HepG2 (cell line): ENCODE results near the gene ZNF792. TPM values are rescaled to one million over a fixed set of nuclear protein-coding genes. Genes with fewer than 3 reads are reported as not detected.

Experiments used
- ADNP ChIP-seq: sonication (generic); formaldehyde crosslinking; IDR thresholded peaks from 2 replicates; pipeline ENCODE4 v1.4.0; 2020; ENCODE audit warnings: missing genetic modification reagents
- ATF7-NPFF ChIP-seq: sonication (generic); formaldehyde crosslinking; IDR thresholded peaks from 2 replicates; pipeline ENCODE4 v1.8.1; 2023; ENCODE audit warnings: mild to moderate bottlenecking, low read depth, missing genetic modification reagents, moderate library complexity
- EHMT2 ChIP-seq: fragments of 200-600 bp; sonication (generic); IDR thresholded peaks from 2 replicates; pipeline ENCODE4 v1.7.0; 2017; ENCODE audit warnings: antibody characterized with exemption, low read depth, low read length, borderline replicate concordance
- FOXC1 ChIP-seq: sonication (generic); formaldehyde crosslinking; IDR thresholded peaks from 2 replicates; pipeline ENCODE4 v1.8.0; 2022; ENCODE audit warnings: mild to moderate bottlenecking, missing genetic modification reagents, borderline replicate concordance
- FOXK2 ChIP-seq: fragments of 450-650 bp; IDR thresholded peaks from 2 replicates; pipeline ENCODE4 v1.6.1; 2016
- KAT7 ChIP-seq: IDR thresholded peaks from 2 replicates; pipeline ENCODE4 v1.6.1; 2018; ENCODE audit warnings: borderline replicate concordance, missing compliant biosample characterization
- KDM6A ChIP-seq: IDR thresholded peaks from 2 replicates; pipeline ENCODE4 v1.6.1; 2016; ENCODE audit warnings: low read depth
- KMT2A ChIP-seq: sonication (generic); formaldehyde crosslinking; IDR thresholded peaks from 2 replicates; pipeline ENCODE4 v1.4.0; 2020; ENCODE audit warnings: missing genetic modification reagents
- MEF2D ChIP-seq: sonication (generic); formaldehyde crosslinking; IDR thresholded peaks from 2 replicates; pipeline ENCODE4 v1.5.1; 2020; ENCODE audit warnings: mild to moderate bottlenecking, missing genetic modification reagents
- PLRG1 ChIP-seq: fragments of 450-650 bp; conservative IDR thresholded peaks from 2 replicates; pipeline ENCODE4 v1.6.1; 2016
- RXRB ChIP-seq: IDR thresholded peaks from 2 replicates; pipeline ENCODE4 v1.6.1; 2016; ENCODE audit warnings: borderline replicate concordance, missing genetic modification reagents, missing compliant biosample characterization
- YY1 ChIP-seq: IDR thresholded peaks from 2 replicates; pipeline ENCODE4 v1.6.1; 2011; ENCODE audit warnings: low read length, low read depth, moderate library complexity, mild to moderate bottlenecking; ENCODE audit not compliant: insufficient read depth, insufficient replicate concordance
- ZBTB21 ChIP-seq: sonication (generic); formaldehyde crosslinking; IDR thresholded peaks from 2 replicates; pipeline ENCODE4 v1.4.0; 2020; ENCODE audit warnings: missing genetic modification reagents
- ZNF264 ChIP-seq: sonication (generic); formaldehyde crosslinking; IDR thresholded peaks from 2 replicates; pipeline ENCODE4 v1.4.0; 2020; ENCODE audit warnings: missing genetic modification reagents
- ZNF34 ChIP-seq: sonication (generic); formaldehyde crosslinking; IDR thresholded peaks from 2 replicates; pipeline ENCODE4 v1.4.0; 2020; ENCODE audit warnings: mild to moderate bottlenecking, missing genetic modification reagents, borderline replicate concordance
- ZNF441 ChIP-seq: sonication (generic); formaldehyde crosslinking; IDR thresholded peaks from 2 replicates; pipeline ENCODE4 v1.7.0; 2021; ENCODE audit warnings: missing genetic modification reagents, borderline replicate concordance
- ZNF7 ChIP-seq: IDR thresholded peaks from 2 replicates; pipeline ENCODE4 v1.6.1; 2016; ENCODE audit warnings: missing biosample characterization, missing genetic modification reagents
- ZNF724P ChIP-seq: sonication (generic); formaldehyde crosslinking; IDR thresholded peaks from 2 replicates; pipeline ENCODE4 v1.8.0; 2022; ENCODE audit warnings: missing genetic modification reagents, borderline replicate concordance
- polyA plus RNA-seq, 8 experiments: library from polyadenylated mRNA; depleted of rRNA in 3 of 8; stranded (reverse) in 7 of 8; unstranded in 1 of 8; fragments of >200 nt; fragmentation: Illumina TruSeq in 4 of 8; extraction: Trizol in 4 of 8; gene quantifications; 2 replicates each; pipeline versions ENCODE4 v1.2.1 to v1.2.3, GENCODE V29; 2011 to 2016; ENCODE audit warnings: low read depth in 4 of 8, missing spikeins in 1 of 8, mixed read lengths in 1 of 8; ENCODE audit not compliant: insufficient read depth in 1 of 8
- total RNA-seq, 5 experiments: library from RNA; depleted of rRNA; stranded (reverse); fragments of >200 nt; fragmentation: Illumina TruSeq; extraction: Trizol; gene quantifications; 2 replicates each; pipeline ENCODE4 v1.2.3, GENCODE V29; 2016; ENCODE audit warnings: low read depth in 1 of 5
- TF ChIP-seq, protein P1 (sequence below): IDR thresholded peaks from 2 replicates; pipeline ENCODE4 v1.6.1; 2012; ENCODE audit warnings: low read length, improper control_type of control experiment
- TF ChIP-seq, protein P2 (sequence below): sonication (generic); formaldehyde crosslinking; IDR thresholded peaks from 2 replicates; pipeline ENCODE4 v1.4.0; 2020; ENCODE audit warnings: mild to moderate bottlenecking, missing genetic modification reagents
- TF ChIP-seq, protein P3 (sequence below): sonication (generic); formaldehyde crosslinking; IDR thresholded peaks from 2 replicates; pipeline ENCODE4 v1.4.0; 2020; ENCODE audit warnings: mild to moderate bottlenecking, missing genetic modification reagents, borderline replicate concordance
- TF ChIP-seq, protein P4 (sequence below): sonication (generic); formaldehyde crosslinking; IDR thresholded peaks from 2 replicates; pipeline ENCODE4 v1.4.0; 2020; ENCODE audit warnings: mild to moderate bottlenecking, missing genetic modification reagents

The ZNF792 gene
- total and polyA plus RNA-seq, 2 of the 13 experiments (the other 11 are each of a cell fraction or from before 2014, with no cell fraction given), result 5.5 to 11.5 TPM

DNA sequence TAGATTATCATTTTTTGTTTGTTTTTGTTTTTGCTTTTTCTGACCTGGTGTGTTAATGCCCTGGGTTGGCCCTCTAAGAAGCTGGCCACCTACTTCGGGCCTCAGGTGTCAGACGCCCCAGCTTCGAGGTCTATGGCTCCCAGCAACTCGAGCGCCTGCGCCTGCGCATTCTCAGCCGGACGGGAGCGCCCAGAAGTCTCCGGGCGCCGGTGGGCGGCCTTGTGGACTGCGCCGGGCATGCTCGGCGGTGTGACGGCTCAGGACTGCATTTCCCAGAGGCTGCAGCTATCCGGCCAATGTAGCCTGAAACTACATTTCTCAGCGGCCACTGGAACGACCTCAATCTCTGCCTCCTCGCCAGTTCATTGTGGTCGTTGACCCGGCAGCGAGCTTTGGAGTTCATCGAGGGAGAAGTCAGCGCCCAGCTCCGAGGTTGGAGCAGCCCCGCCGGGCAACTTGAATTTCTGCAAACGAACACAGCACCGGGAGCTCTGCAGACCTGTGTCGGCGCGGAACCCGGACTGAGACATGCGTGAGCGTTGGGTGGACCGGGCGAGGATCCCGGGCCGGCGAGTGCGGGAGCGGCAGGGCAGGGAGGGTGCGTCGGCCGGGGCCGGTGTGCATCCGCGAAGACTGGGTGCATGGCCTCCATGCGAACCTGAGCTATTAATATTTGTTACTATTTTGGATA lies 37.2 kb downstream of the ZNF792 start, which contains the start of gene ZNF30 (continued):
- TF ChIP-seq, protein P1, sequence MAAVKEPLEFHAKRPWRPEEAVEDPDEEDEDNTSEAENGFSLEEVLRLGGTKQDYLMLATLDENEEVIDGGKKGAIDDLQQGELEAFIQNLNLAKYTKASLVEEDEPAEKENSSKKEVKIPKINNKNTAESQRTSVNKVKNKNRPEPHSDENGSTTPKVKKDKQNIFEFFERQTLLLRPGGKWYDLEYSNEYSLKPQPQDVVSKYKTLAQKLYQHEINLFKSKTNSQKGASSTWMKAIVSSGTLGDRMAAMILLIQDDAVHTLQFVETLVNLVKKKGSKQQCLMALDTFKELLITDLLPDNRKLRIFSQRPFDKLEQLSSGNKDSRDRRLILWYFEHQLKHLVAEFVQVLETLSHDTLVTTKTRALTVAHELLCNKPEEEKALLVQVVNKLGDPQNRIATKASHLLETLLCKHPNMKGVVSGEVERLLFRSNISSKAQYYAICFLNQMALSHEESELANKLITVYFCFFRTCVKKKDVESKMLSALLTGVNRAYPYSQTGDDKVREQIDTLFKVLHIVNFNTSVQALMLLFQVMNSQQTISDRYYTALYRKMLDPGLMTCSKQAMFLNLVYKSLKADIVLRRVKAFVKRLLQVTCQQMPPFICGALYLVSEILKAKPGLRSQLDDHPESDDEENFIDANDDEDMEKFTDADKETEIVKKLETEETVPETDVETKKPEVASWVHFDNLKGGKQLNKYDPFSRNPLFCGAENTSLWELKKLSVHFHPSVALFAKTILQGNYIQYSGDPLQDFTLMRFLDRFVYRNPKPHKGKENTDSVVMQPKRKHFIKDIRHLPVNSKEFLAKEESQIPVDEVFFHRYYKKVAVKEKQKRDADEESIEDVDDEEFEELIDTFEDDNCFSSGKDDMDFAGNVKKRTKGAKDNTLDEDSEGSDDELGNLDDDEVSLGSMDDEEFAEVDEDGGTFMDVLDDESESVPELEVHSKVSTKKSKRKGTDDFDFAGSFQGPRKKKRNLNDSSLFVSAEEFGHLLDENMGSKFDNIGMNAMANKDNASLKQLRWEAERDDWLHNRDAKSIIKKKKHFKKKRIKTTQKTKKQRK, result no peak
- TF ChIP-seq KDM6A (CRISPR knock-in tag) (no peak), MEF2D (CRISPR knock-in tag) (no peak), ZNF441 (peak; percentile 51; the same call in 1 of the 2 replicates), ZNF264 (CRISPR knock-in tag) (peak; percentile 39; the same call in 1 of the 2 replicates), PLRG1 (no peak), FOXK2 (no peak), ZNF724P (CRISPR knock-in tag) (no peak), ZNF34 (CRISPR knock-in tag) (no peak), ATF7-NPFF (peak; percentile 79; the same call in 1 of the 2 replicates), EHMT2 (no peak), ADNP (CRISPR knock-in tag) (no peak), KMT2A (CRISPR knock-in tag) (peak; percentile 70), ZNF7 (CRISPR knock-in tag) (no peak), KAT7 (CRISPR knock-in tag) (0 out of 2 replicates have a peak, but pooled peaks have one; percentile 79), YY1 (peak; percentile 72), ZBTB21 (no peak), RXRB (CRISPR knock-in tag) (peak; percentile 71), FOXC1 (peak; percentile 93)
- TF ChIP-seq, protein P2, sequence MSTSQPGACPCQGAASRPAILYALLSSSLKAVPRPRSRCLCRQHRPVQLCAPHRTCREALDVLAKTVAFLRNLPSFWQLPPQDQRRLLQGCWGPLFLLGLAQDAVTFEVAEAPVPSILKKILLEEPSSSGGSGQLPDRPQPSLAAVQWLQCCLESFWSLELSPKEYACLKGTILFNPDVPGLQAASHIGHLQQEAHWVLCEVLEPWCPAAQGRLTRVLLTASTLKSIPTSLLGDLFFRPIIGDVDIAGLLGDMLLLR, result peak; percentile 77; the same call in 1 of the 2 replicates
- TF ChIP-seq, protein P3, sequence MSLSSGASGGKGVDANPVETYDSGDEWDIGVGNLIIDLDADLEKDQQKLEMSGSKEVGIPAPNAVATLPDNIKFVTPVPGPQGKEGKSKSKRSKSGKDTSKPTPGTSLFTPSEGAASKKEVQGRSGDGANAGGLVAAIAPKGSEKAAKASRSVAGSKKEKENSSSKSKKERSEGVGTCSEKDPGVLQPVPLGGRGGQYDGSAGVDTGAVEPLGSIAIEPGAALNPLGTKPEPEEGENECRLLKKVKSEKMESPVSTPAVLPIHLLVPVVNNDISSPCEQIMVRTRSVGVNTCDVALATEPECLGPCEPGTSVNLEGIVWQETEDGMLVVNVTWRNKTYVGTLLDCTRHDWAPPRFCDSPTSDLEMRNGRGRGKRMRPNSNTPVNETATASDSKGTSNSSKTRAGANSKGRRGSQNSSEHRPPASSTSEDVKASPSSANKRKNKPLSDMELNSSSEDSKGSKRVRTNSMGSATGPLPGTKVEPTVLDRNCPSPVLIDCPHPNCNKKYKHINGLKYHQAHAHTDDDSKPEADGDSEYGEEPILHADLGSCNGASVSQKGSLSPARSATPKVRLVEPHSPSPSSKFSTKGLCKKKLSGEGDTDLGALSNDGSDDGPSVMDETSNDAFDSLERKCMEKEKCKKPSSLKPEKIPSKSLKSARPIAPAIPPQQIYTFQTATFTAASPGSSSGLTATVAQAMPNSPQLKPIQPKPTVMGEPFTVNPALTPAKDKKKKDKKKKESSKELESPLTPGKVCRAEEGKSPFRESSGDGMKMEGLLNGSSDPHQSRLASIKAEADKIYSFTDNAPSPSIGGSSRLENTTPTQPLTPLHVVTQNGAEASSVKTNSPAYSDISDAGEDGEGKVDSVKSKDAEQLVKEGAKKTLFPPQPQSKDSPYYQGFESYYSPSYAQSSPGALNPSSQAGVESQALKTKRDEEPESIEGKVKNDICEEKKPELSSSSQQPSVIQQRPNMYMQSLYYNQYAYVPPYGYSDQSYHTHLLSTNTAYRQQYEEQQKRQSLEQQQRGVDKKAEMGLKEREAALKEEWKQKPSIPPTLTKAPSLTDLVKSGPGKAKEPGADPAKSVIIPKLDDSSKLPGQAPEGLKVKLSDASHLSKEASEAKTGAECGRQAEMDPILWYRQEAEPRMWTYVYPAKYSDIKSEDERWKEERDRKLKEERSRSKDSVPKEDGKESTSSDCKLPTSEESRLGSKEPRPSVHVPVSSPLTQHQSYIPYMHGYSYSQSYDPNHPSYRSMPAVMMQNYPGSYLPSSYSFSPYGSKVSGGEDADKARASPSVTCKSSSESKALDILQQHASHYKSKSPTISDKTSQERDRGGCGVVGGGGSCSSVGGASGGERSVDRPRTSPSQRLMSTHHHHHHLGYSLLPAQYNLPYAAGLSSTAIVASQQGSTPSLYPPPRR (CRISPR knock-in tag), result peak; percentile 31; the same call in 1 of the 2 replicates
- TF ChIP-seq, protein P4, sequence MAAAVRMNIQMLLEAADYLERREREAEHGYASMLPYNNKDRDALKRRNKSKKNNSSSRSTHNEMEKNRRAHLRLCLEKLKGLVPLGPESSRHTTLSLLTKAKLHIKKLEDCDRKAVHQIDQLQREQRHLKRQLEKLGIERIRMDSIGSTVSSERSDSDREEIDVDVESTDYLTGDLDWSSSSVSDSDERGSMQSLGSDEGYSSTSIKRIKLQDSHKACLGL (CRISPR knock-in tag), result peak; percentile 49; the same call in 1 of the 2 replicates
